B cell (primary cell): Measurements from ENCODE around the gene HBS1L. TPM values are rescaled to one million over a fixed set of nuclear protein-coding genes. Genes with fewer than 3 reads are reported as not detected.
A peak's percentile ranks its signal among the peaks of the same experiment; 100 is the strongest.

ENCODE experiments used
- ATAC-seq: fragments of 200-7000 bp; cut with Tn5 transposase; one replicate; pipeline ENCODE4 v1.10.0; 2021; ENCODE audit warnings: low read depth, mild to moderate bottlenecking, moderate number of reproducible peaks, moderate library complexity
- CTCF ChIA-PET: fragments of 350-600 bp; sonication (Branson Sonifier 250); formaldehyde crosslinking; loops from one replicate; lab custom pipeline; 2021; ENCODE audit warnings: antibody characterized with exemption, inconsistent platforms; lab: Charles Lee
- POLR2A ChIA-PET: fragments of 350-600 bp; sonication (Branson Sonifier 250); formaldehyde crosslinking; loops from one replicate; lab custom pipeline; 2021; ENCODE audit warnings: antibody characterized with exemption; lab: Charles Lee
- DNase-seq: peaks from one replicate; pipeline ENCODE4 v3.0.0; 2013
- H2AFZ ChIP-seq: 2 replicates; pipeline ENCODE4 v1.6.1; 2012; ENCODE audit warnings: mild to moderate bottlenecking, low read depth, low read length; ENCODE audit not compliant: insufficient read depth, poor library complexity, severe bottlenecking
- H3K27ac ChIP-seq, 2 donors: 1 replicate in 1 of 2; 2 replicates in 1 of 2; pipeline ENCODE4 v1.5.1; 2012 to 2013; ENCODE audit warnings: low read length in 2 of 2, mild to moderate bottlenecking in 2 of 2, moderate library complexity in 1 of 2
- H3K27me3 ChIP-seq, 4 experiments: fragments of 200-600 bp in 1 of 4; sonication (generic) in 1 of 4; replicated peaks in 1 of 4; 1 replicate in 2 of 4; 2 replicates in 2 of 4; pipeline versions ENCODE4 v1.6.1 to v1.7.0; 2013 to 2016; ENCODE audit warnings: low read length in 3 of 4, mild to moderate bottlenecking in 2 of 4, mixed read lengths in 1 of 4, moderate library complexity in 1 of 4; ENCODE audit not compliant: insufficient read depth in 4 of 4, control insufficient read depth in 3 of 4; ENCODE audit errors: control extremely low read depth in 1 of 4
- H3K36me3 ChIP-seq, 2 experiments: replicated peaks in 1 of 2; 1 replicate in 1 of 2; 2 replicates in 1 of 2; pipeline versions ENCODE4 v1.6.1 to v1.7.1; 2013; ENCODE audit warnings: low read length in 1 of 2; ENCODE audit not compliant: insufficient read depth in 2 of 2, control insufficient read depth in 1 of 2; ENCODE audit errors: control extremely low read depth in 1 of 2, extremely low read depth in 1 of 2
- H3K4me1 ChIP-seq, 2 donors: fragments of 200-600 bp in 1 of 2; sonication (generic) in 1 of 2; 1 replicate in 1 of 2; 2 replicates in 1 of 2; pipeline versions ENCODE4 v1.5.1 to v1.6.1; 2013 to 2017; ENCODE audit warnings: low read length in 2 of 2; ENCODE audit not compliant: control insufficient read depth in 2 of 2, insufficient read depth in 2 of 2
- H3K4me2 ChIP-seq: replicated peaks from 2 replicates; pipeline ENCODE3; 2012; ENCODE audit warnings: mild to moderate bottlenecking, low read depth, low read length; ENCODE audit not compliant: poor library complexity, severe bottlenecking
- H3K4me3 ChIP-seq, 5 experiments: fragments of 200-600 bp in 1 of 5; sonication (generic) in 1 of 5; 1 replicate in 3 of 5; 2 replicates in 2 of 5; pipeline versions ENCODE4 v1.5.1 to v1.7.0; 2011 to 2016; ENCODE audit warnings: low read length in 4 of 5, mild to moderate bottlenecking in 4 of 5, low read depth in 2 of 5, control low read depth in 1 of 5, moderate library complexity in 1 of 5; ENCODE audit not compliant: insufficient read depth in 1 of 5; ENCODE audit errors: control extremely low read depth in 1 of 5, extremely low read depth in 1 of 5
- H3K79me2 ChIP-seq: fragments of 200-600 bp; sonication (generic); one replicate; pipeline ENCODE4 v1.6.0; 2016; ENCODE audit warnings: low read length; ENCODE audit not compliant: control insufficient read depth, insufficient read depth
- H3K9ac ChIP-seq: fragments of 200-600 bp; sonication (generic); 2 replicates; pipeline ENCODE4 v1.6.1; 2017; ENCODE audit warnings: mild to moderate bottlenecking, low read length, moderate library complexity
- H3K9me3 ChIP-seq, 3 donors: one replicate each; pipeline versions ENCODE4 v1.6.1 to v1.7.1; 2013; ENCODE audit warnings: low read length in 2 of 3; ENCODE audit not compliant: control insufficient read depth in 2 of 3, insufficient read depth in 1 of 3; ENCODE audit errors: control extremely low read depth in 1 of 3
- H4K20me1 ChIP-seq: 2 replicates; pipeline ENCODE4 v1.6.0; 2012; ENCODE audit warnings: mild to moderate bottlenecking, low read length; ENCODE audit not compliant: insufficient read depth, control insufficient read depth, poor library complexity, severe bottlenecking
- H3K27ac Mint-ChIP-seq: one replicate; pipeline ENCODE4 v1.8.0; 2021; ENCODE audit warnings: mixed read lengths
- H3K27me3 Mint-ChIP-seq: one replicate; pipeline ENCODE4 v1.8.0; 2021; ENCODE audit warnings: mixed read lengths
- H3K4me1 Mint-ChIP-seq: one replicate; pipeline ENCODE4 v1.8.0; 2021; ENCODE audit warnings: mixed read lengths
- H3K4me3 Mint-ChIP-seq: one replicate; pipeline ENCODE4 v1.8.0; 2021; ENCODE audit warnings: mixed read lengths
- H3K9me3 Mint-ChIP-seq: one replicate; pipeline ENCODE4 v1.8.0; 2022; ENCODE audit warnings: mixed read lengths; ENCODE audit not compliant: insufficient read depth
- CTCF ChIP-seq: fragments of 200-600 bp; IDR thresholded peaks from one replicate; pipeline ENCODE4 v1.8.0; 2022; ENCODE audit warnings: antibody characterized with exemption, mild to moderate bottlenecking
- EZH2 ChIP-seq: IDR thresholded peaks from 2 replicates; pipeline ENCODE4 v1.6.1; 2012; ENCODE audit warnings: borderline replicate concordance, low read depth, mild to moderate bottlenecking, moderate library complexity, low read length; ENCODE audit not compliant: insufficient read depth, poor library complexity, severe bottlenecking
- WGBS: methylation state at CpG from one replicate; pipeline ENCODE4 v1.1.5; 2013; ENCODE audit warnings: missing lambda C conversion rate; ENCODE audit not compliant: insufficient coverage; 5-methylcytosine and 5-hydroxymethylcytosine counted together
- intact Hi-C: fragments of 100-400 bp; cut with micrococcal nuclease; formaldehyde crosslinking; loops from one replicate; pipeline ENCODE4 v1.10.0; 2022
- polyA plus RNA-seq: library from polyadenylated mRNA; depleted of rRNA; stranded (reverse); fragments of >200 nt; gene quantifications from 2 replicates; pipeline ENCODE4 v1.2.3, GENCODE V29; 2012
- total RNA-seq, 2 donors: library from RNA; stranded (reverse); fragments of 120-200 nt in 1 of 2; gene quantifications; 1 replicate in 1 of 2; 2 replicates in 1 of 2; pipeline versions ENCODE4 v1.2.3 to v1.2.4, GENCODE V29; 2013 to 2022

The HBS1L gene
- total and polyA plus RNA-seq, 2 donors (not counting 1 experiment from before 2014, with no cell fraction given), result 10.3 to 58.2 TPM

GRCh38 chr6:135046912-135047311 is 7.7 kb downstream of the HBS1L start:
- no peak for ATAC-seq
- no peak for DNase-seq
- intact Hi-C loops, result no loop called here
- POLR2A ChIA-PET, result no interaction called here
- no peak overlapping the region for H3K4me3 Mint-ChIP-seq
- H3K4me1 Mint-ChIP-seq, result peaks cover 41% of the 10 kb centered on the region
- Histone ChIP-seq H3K9ac (no peak overlapping the region), H3K27ac (peak overlapping the region in 1 of 2 donors; percentile 49), H3K36me3 (peaks cover 4 to 25% of the 10 kb centered on the region in 2 experiments), H3K4me2 (no peak overlapping the region), H3K4me1 (peaks cover 13 to 25% of the 10 kb centered on the region in 2 donors), H3K27me3 (no peaks in the 10 kb centered on the region), H3K4me3 (no peak overlapping the region), H2AFZ (no peak overlapping the region), H4K20me1 (peaks cover 30% of the 10 kb centered on the region), H3K79me2 (peaks cover 50% of the 10 kb centered on the region), H3K9me3 (no peaks in the 10 kb centered on the region)
- no peak overlapping the region for H3K27ac Mint-ChIP-seq
- no peaks in the 10 kb centered on the region for H3K27me3 Mint-ChIP-seq
- no CpG with 5 or more reads among the region's 2 CpGs for WGBS
- no peaks in the 10 kb centered on the region for H3K9me3 Mint-ChIP-seq
- TF ChIP-seq CTCF, result no peak
- no peak for TF ChIP-seq EZH2
- CTCF ChIA-PET, result interaction anchor here (1.3 kb wide), 1 partner anchor 43 kb away, joined by 3 read pairs; no protein-coding TSS in a partner anchor

DNA sequence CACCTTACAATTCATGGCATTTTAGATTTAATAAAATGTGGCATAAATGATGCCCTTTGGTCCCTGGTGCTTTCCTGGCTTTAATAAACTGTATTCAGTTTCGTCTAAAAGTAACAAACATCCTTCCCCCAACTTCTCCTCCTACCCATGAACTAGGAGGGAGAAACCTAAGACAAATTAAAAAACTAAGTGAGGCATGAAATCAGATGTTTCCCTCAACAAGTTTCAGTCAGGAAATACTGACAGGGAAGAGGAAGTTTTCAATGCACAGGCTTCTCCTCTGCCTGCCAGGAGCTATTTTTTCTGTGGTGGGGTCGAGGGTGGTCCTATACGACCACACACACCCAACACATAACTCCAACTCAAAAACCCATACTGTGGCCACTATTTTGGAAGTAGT is 10.0 kb downstream of the HBS1L start:
- Histone ChIP-seq H2AFZ (no peak overlapping the region), H3K79me2 (peaks cover 54% of the 10 kb centered on the region), H3K4me2 (peak overlapping the region; percentile 48), H3K4me3 (no peak overlapping the region), H3K36me3 (peaks cover 6 to 20% of the 10 kb centered on the region in 2 experiments), H3K27ac (peak overlapping the region in 1 of 2 donors; percentile 60), H3K27me3 (no peaks in the 10 kb centered on the region), H3K4me1 (peaks cover 13 to 25% of the 10 kb centered on the region in 2 donors), H3K9me3 (no peaks in the 10 kb centered on the region), H4K20me1 (peaks cover 22% of the 10 kb centered on the region), H3K9ac (peak overlapping the region; percentile 24)
- whole genome bisulfite sequencing, result no CpG with 5 or more reads among the region's 3 CpGs
- Mint-ChIP-seq H3K4me1 (peaks cover 39% of the 10 kb centered on the region), H3K27ac (peak overlapping the region; percentile 27), H3K9me3 (no peaks in the 10 kb centered on the region), H3K4me3 (peak overlapping the region; percentile 29), H3K27me3 (no peaks in the 10 kb centered on the region)
- ChIA-PET POLR2A (interaction anchor here (0.8 kb wide), 1 partner anchor 10 kb away, joined by 9 read pairs; the partner anchor contains the start of gene HBS1L), CTCF (interaction anchor here (0.6 to 0.7 kb wide), 2 partner anchors 981 to 1273 kb away, joined by 3 to 4 read pairs; no protein-coding TSS in a partner anchor)
- peak; percentile 53 for DNase-seq
- intact Hi-C loops, result no loop called here
- ATAC-seq, result peak; percentile 39
- TF ChIP-seq CTCF (no peak), EZH2 (no peak)
